Hepatic stellate cell (primary cell): Measurements from ENCODE around the gene ADGRL3.

ENCODE experiments used
- DNase-seq: peaks from one replicate; pipeline ENCODE4 v3.0.0; 2011; ENCODE audit warnings: low spot score

ADGRL3 gene

GRCh38 chr4:61200187-61200915 is at the start of gene ADGRL3:
TSS of gene ADGRL3 (plus strand) at chr4:61200326.
- DNase-seq, result peak; percentile 2

GRCh38 chr4:61152433-61152832 is 47.7 kb upstream of the ADGRL3 start:
- DNase-seq, result no peak

- no peak for DNase-seq
Measured at GRCh38 chr4:61160478-61160877, 39.6 kb upstream of the ADGRL3 start.

- no peak for DNase-seq
Measured at GRCh38 chr4:61162116-61162515, 38.0 kb upstream of the ADGRL3 start.

GRCh38 chr4:61173799-61174198 is 26.3 kb upstream of the ADGRL3 start:
- DNase-seq, result no peak

GRCh38 chr4:61175495-61175894 is 24.6 kb upstream of the ADGRL3 start:
- DNase-seq, result no peak

GRCh38 chr4:61177367-61177766 is 22.8 kb upstream of the ADGRL3 start:
- no peak for DNase-seq

GRCh38 chr4:61180405-61180804 is 19.7 kb upstream of the ADGRL3 start:
- no peak for DNase-seq

GRCh38 chr4:61182915-61183314 is 17.2 kb upstream of the ADGRL3 start:
- DNase-seq, result no peak

- DNase-seq, result no peak
Measured at GRCh38 chr4:61185288-61185687, 14.8 kb upstream of the ADGRL3 start.

- no peak for DNase-seq
Measured at GRCh38 chr4:61192392-61192791, 7.7 kb upstream of the ADGRL3 start.

GRCh38 chr4:61193863-61194262 is 6.3 kb upstream of the ADGRL3 start:
- DNase-seq, result no peak

- no peak for DNase-seq
Measured at GRCh38 chr4:61194571-61194970, 5.6 kb upstream of the ADGRL3 start.

GRCh38 chr4:61195101-61195500 is 5.0 kb upstream of the ADGRL3 start:
- DNase-seq, result no peak

GRCh38 chr4:61198686-61199085 is 1.4 kb upstream of the ADGRL3 start:
- DNase-seq, result no peak

GRCh38 chr4:61199873-61200186 is 296 bp upstream of the ADGRL3 start:
- no peak for DNase-seq

GRCh38 chr4:61200916-61201526 is 895 bp downstream of the ADGRL3 start:
- peak; percentile 11 for DNase-seq

- peak; percentile 3 for DNase-seq
Measured at GRCh38 chr4:61201561-61201960, 1.4 kb downstream of the ADGRL3 start.

GRCh38 chr4:61201961-61202637 is 2.0 kb downstream of the ADGRL3 start:
- peak; percentile 3 for DNase-seq

GRCh38 chr4:61202638-61203435 is 2.7 kb downstream of the ADGRL3 start:
- DNase-seq, result no peak

GRCh38 chr4:61203436-61203790 is 3.3 kb downstream of the ADGRL3 start:
- no peak for DNase-seq

GRCh38 chr4:61204353-61205060 is 4.4 kb downstream of the ADGRL3 start:
- no peak for DNase-seq
